Liver (tissue), 9 donors: Measurements from ENCODE around the gene CDH23. TPM values are rescaled to one million over a fixed set of nuclear protein-coding genes. Genes with fewer than 3 reads are reported as not detected.

ENCODE experiments used
- DNase-seq: peaks from one replicate; pipeline ENCODE4 v3.0.0-alpha.2; 2017; ENCODE audit warnings: low spot score
- H3K27ac ChIP-seq, 2 donors: one replicate each; pipeline ENCODE4 v1.7.0; 2013; ENCODE audit warnings: inconsistent platforms in 2 of 2, low read length in 2 of 2, control low read depth in 1 of 2, low read depth in 1 of 2, mild to moderate bottlenecking in 1 of 2
- H3K27me3 ChIP-seq, 4 donors: one replicate each; pipeline versions ENCODE4 v1.6.1 to v1.7.0; 2013; ENCODE audit warnings: low read length in 3 of 4, inconsistent platforms in 1 of 4, mild to moderate bottlenecking in 1 of 4, moderate library complexity in 1 of 4; ENCODE audit not compliant: control insufficient read depth in 4 of 4, insufficient read depth in 4 of 4
- H3K36me3 ChIP-seq, 4 donors: one replicate each; pipeline versions ENCODE4 v1.6.1 to v1.7.0; 2013; ENCODE audit warnings: low read length in 3 of 4, mild to moderate bottlenecking in 3 of 4, low read depth in 1 of 4, moderate library complexity in 1 of 4; ENCODE audit not compliant: control insufficient read depth in 4 of 4, insufficient read depth in 3 of 4
- H3K4me1 ChIP-seq, 4 donors: one replicate each; pipeline versions ENCODE4 v1.6.1 to v1.7.0; 2013; ENCODE audit warnings: low read length in 3 of 4, mild to moderate bottlenecking in 3 of 4, moderate library complexity in 1 of 4; ENCODE audit not compliant: control insufficient read depth in 4 of 4, insufficient read depth in 4 of 4
- H3K4me3 ChIP-seq, 3 donors: one replicate each; pipeline versions ENCODE4 v1.6.1 to v1.7.0; 2013; ENCODE audit warnings: low read length in 3 of 3, control low read depth in 1 of 3, low read depth in 1 of 3, mild to moderate bottlenecking in 1 of 3
- H3K9ac ChIP-seq, 2 donors: one replicate each; pipeline ENCODE4 v1.7.0; 2013; ENCODE audit warnings: low read length in 2 of 2, mild to moderate bottlenecking in 2 of 2, moderate library complexity in 2 of 2, control low read depth in 1 of 2, low read depth in 1 of 2
- H3K9me3 ChIP-seq, 4 donors: one replicate each; pipeline versions ENCODE4 v1.6.1 to v1.7.0; 2013; ENCODE audit warnings: low read length in 3 of 4; ENCODE audit not compliant: control insufficient read depth in 4 of 4
- EGR1 ChIP-seq, 2 donors: IDR thresholded peaks; 2 replicates each; pipeline ENCODE4 v1.6.1; 2016 to 2018; ENCODE audit warnings: antibody characterized with exemption in 2 of 2, low read depth in 2 of 2
- FOXA1 ChIP-seq: IDR thresholded peaks from 2 replicates; pipeline ENCODE4 v1.6.1; 2016; ENCODE audit warnings: antibody characterized with exemption
- FOXA2 ChIP-seq: IDR thresholded peaks from 2 replicates; pipeline ENCODE4 v1.6.1; 2016; ENCODE audit warnings: antibody characterized with exemption
- GABPA ChIP-seq, 2 donors: IDR thresholded peaks in 1 of 2; conservative IDR thresholded peaks in 1 of 2; 2 replicates each; pipeline ENCODE4 v1.6.1; 2016; ENCODE audit warnings: antibody characterized with exemption in 2 of 2, mild to moderate bottlenecking in 1 of 2, moderate library complexity in 1 of 2
- HNF4A ChIP-seq, 2 donors: conservative IDR thresholded peaks; 2 replicates each; pipeline ENCODE4 v1.6.1; 2016; ENCODE audit warnings: antibody characterized with exemption in 2 of 2, mild to moderate bottlenecking in 2 of 2
- NR2F2 ChIP-seq: IDR thresholded peaks from 2 replicates; pipeline ENCODE4 v1.6.1; 2016; ENCODE audit warnings: antibody characterized with exemption
- RAD21 ChIP-seq, 2 donors: IDR thresholded peaks; 2 replicates each; pipeline ENCODE4 v1.6.1; 2016; ENCODE audit warnings: antibody characterized with exemption in 2 of 2, mild to moderate bottlenecking in 2 of 2
- RXRA ChIP-seq, 2 donors: IDR thresholded peaks; 2 replicates each; pipeline ENCODE4 v1.6.1; 2017 to 2018; ENCODE audit warnings: antibody characterized with exemption in 2 of 2, mild to moderate bottlenecking in 1 of 2
- SP1 ChIP-seq: IDR thresholded peaks from 2 replicates; pipeline ENCODE4 v1.6.1; 2018; ENCODE audit warnings: antibody characterized with exemption, mild to moderate bottlenecking
- TAF1 ChIP-seq: conservative IDR thresholded peaks from 2 replicates; pipeline ENCODE4 v1.6.1; 2016; ENCODE audit warnings: antibody characterized with exemption, mild to moderate bottlenecking
- YY1 ChIP-seq: IDR thresholded peaks from 2 replicates; pipeline ENCODE4 v1.6.1; 2016; ENCODE audit warnings: antibody characterized with exemption, mild to moderate bottlenecking
- WGBS: extraction: QIAGEN DNeasy Blood & Tissue Kit; methylation state at CpG from one replicate; pipeline ENCODE4 v1.1.7; 2013; 5-methylcytosine and 5-hydroxymethylcytosine counted together
- polyA plus RNA-seq, 2 donors: library from polyadenylated mRNA; stranded (reverse) in 1 of 2; unstranded in 1 of 2; fragments of 200-250 nt in 1 of 2; fragments of >200 nt in 1 of 2; fragmentation: Nextera tagmentation in 1 of 2; extraction: Ambion mirVana in 1 of 2; gene quantifications; one replicate each; pipeline versions ENCODE4 v1.2.1 to v1.2.3, GENCODE V29; 2013 to 2015
- total RNA-seq, 2 donors: library from RNA; depleted of rRNA; stranded (reverse); fragments of >200 nt; gene quantifications; one replicate each; pipeline ENCODE4 v1.2.3, GENCODE V29; 2014
- TF ChIP-seq, protein P1 (sequence below): IDR thresholded peaks from 2 replicates; pipeline ENCODE4 v1.6.1; 2016; ENCODE audit warnings: antibody characterized with exemption
- TF ChIP-seq, protein P2 (sequence below): IDR thresholded peaks from 2 replicates; pipeline ENCODE4 v1.6.1; 2016; ENCODE audit warnings: antibody characterized with exemption, mild to moderate bottlenecking
- TF ChIP-seq, protein P3 (sequence below): IDR thresholded peaks from 2 replicates; pipeline ENCODE4 v1.6.1; 2016; ENCODE audit warnings: antibody characterized with exemption
- TF ChIP-seq, protein P4 (sequence below): fragments of 150-350 bp; IDR thresholded peaks from 2 replicates; pipeline ENCODE4 v1.5.1; 2017; ENCODE audit warnings: improper control_type of control experiment, low read depth, low read length; ENCODE audit not compliant: missing input control
- TF ChIP-seq, protein P5 (sequence below): IDR thresholded peaks from 2 replicates; pipeline ENCODE4 v1.6.1; 2016; ENCODE audit warnings: antibody characterized with exemption
- donor health status: healthy.
- donor health status: healthy.
- donor health status: healthy.
- donor health status: healthy.
- donor health status: healthy.

Gene CDH23
- total and polyA plus RNA-seq, 4 donors = 1.5 to 4.7 (median 3.4) TPM

DNA sequence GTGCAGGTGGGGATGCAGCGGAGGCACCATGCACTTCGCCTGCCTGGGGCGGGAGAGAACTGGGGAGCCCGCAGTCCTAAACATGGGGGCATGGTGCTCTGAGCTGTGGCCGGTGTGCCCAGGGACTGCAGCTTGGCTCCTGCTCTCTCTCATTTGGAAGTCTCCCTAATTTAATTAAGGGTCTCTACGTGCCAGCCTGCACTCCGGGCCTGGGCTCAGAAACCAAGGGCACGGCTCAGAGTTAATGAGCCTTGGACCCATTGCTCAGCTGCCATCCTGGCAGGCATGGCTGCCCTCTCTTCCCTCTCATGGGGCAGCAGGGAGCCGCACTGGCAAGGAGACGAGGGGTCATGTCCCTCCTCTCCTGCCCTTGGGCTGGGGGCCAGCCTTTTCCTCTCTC, 115.6 kb downstream of the CDH23 start:
- no peak for DNase-seq
- no peak overlapping the region for H3K9ac ChIP-seq
- WGBS = 94% methylated on average over 10 of the region's 10 CpGs
- no peaks in the 10 kb centered on the region for H3K9me3 ChIP-seq
- no peaks in the 10 kb centered on the region for H3K4me1 ChIP-seq
- TF ChIP-seq, protein P1, sequence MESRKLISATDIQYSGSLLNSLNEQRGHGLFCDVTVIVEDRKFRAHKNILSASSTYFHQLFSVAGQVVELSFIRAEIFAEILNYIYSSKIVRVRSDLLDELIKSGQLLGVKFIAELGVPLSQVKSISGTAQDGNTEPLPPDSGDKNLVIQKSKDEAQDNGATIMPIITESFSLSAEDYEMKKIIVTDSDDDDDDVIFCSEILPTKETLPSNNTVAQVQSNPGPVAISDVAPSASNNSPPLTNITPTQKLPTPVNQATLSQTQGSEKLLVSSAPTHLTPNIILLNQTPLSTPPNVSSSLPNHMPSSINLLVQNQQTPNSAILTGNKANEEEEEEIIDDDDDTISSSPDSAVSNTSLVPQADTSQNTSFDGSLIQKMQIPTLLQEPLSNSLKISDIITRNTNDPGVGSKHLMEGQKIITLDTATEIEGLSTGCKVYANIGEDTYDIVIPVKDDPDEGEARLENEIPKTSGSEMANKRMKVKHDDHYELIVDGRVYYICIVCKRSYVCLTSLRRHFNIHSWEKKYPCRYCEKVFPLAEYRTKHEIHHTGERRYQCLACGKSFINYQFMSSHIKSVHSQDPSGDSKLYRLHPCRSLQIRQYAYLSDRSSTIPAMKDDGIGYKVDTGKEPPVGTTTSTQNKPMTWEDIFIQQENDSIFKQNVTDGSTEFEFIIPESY = no peak
- TF ChIP-seq RXRA (IDR thresholded peaks at IDR 0.05) (no peak), NR2F2 (no peak), FOXA2 (no peak), YY1 (no peak), FOXA1 (no peak), RAD21 (IDR thresholded peaks at IDR 0.05) (no peak), GABPA (IDR thresholded peaks at IDR 0.05 in 1 of 2, conservative IDR thresholded peaks at IDR 0.05 in 1 of 2) (no peak), TAF1 (no peak), HNF4A (conservative IDR thresholded peaks at IDR 0.05) (no peak)
- TF ChIP-seq, protein P2, sequence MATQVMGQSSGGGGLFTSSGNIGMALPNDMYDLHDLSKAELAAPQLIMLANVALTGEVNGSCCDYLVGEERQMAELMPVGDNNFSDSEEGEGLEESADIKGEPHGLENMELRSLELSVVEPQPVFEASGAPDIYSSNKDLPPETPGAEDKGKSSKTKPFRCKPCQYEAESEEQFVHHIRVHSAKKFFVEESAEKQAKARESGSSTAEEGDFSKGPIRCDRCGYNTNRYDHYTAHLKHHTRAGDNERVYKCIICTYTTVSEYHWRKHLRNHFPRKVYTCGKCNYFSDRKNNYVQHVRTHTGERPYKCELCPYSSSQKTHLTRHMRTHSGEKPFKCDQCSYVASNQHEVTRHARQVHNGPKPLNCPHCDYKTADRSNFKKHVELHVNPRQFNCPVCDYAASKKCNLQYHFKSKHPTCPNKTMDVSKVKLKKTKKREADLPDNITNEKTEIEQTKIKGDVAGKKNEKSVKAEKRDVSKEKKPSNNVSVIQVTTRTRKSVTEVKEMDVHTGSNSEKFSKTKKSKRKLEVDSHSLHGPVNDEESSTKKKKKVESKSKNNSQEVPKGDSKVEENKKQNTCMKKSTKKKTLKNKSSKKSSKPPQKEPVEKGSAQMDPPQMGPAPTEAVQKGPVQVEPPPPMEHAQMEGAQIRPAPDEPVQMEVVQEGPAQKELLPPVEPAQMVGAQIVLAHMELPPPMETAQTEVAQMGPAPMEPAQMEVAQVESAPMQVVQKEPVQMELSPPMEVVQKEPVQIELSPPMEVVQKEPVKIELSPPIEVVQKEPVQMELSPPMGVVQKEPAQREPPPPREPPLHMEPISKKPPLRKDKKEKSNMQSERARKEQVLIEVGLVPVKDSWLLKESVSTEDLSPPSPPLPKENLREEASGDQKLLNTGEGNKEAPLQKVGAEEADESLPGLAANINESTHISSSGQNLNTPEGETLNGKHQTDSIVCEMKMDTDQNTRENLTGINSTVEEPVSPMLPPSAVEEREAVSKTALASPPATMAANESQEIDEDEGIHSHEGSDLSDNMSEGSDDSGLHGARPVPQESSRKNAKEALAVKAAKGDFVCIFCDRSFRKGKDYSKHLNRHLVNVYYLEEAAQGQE = no peak
- TF ChIP-seq, protein P3, sequence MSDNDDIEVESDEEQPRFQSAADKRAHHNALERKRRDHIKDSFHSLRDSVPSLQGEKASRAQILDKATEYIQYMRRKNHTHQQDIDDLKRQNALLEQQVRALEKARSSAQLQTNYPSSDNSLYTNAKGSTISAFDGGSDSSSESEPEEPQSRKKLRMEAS = no peak
- TF ChIP-seq, protein P4, sequence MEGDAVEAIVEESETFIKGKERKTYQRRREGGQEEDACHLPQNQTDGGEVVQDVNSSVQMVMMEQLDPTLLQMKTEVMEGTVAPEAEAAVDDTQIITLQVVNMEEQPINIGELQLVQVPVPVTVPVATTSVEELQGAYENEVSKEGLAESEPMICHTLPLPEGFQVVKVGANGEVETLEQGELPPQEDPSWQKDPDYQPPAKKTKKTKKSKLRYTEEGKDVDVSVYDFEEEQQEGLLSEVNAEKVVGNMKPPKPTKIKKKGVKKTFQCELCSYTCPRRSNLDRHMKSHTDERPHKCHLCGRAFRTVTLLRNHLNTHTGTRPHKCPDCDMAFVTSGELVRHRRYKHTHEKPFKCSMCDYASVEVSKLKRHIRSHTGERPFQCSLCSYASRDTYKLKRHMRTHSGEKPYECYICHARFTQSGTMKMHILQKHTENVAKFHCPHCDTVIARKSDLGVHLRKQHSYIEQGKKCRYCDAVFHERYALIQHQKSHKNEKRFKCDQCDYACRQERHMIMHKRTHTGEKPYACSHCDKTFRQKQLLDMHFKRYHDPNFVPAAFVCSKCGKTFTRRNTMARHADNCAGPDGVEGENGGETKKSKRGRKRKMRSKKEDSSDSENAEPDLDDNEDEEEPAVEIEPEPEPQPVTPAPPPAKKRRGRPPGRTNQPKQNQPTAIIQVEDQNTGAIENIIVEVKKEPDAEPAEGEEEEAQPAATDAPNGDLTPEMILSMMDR = no peak
- H3K27me3 ChIP-seq = no peaks in the 10 kb centered on the region
- no peak overlapping the region for H3K27ac ChIP-seq
- no peaks in the 10 kb centered on the region for H3K36me3 ChIP-seq
- no peak overlapping the region for H3K4me3 ChIP-seq

DNA sequence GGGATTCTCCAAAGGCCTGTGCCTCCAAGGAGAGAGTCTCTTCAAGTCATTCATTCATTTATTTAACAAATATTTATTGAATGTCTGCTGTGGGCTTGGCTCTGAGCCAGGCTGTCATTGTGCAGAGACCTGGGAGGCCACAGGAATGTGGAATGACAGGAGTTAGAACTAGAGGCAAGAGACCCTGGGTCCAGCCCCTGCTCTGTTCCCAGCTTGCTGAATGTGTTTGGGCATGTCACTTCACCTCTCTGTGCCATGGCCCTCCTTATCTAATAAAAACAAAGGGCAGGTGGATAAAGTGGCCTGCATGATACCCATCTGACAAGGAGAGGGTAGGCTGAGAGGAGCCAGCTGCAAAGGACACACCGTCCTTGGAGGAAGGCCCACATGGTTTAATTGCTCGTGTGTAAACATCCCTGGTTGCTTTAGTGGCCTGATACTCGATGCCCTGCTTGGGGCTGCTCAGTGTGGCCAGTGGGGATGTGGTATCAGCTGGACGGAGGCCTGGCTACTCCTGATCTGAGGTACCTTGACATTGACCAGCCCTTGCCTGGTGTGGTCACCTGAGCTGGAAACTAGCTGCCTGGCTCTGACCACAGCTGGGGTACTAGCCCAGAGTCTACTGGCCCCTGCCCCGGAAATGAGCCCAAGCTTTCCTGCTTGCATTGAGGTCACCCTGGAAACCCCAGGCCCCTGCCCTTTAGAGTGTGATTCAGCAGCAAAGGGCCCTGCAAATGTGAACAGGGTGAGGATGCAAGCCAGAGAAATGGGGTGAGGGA, 116.2 kb downstream of the CDH23 start:
- H3K9ac ChIP-seq = no peak overlapping the region
- no peak for DNase-seq
- no peaks in the 10 kb centered on the region for H3K4me1 ChIP-seq
- H3K27ac ChIP-seq = no peak overlapping the region
- no peaks in the 10 kb centered on the region for H3K9me3 ChIP-seq
- H3K4me3 ChIP-seq = no peak overlapping the region
- H3K36me3 ChIP-seq = no peaks in the 10 kb centered on the region
- no peaks in the 10 kb centered on the region for H3K27me3 ChIP-seq
- 82% methylated on average over 5 of the region's 5 CpGs for WGBS
- TF ChIP-seq HNF4A (conservative IDR thresholded peaks at IDR 0.05) = no peak
- no peak for TF ChIP-seq RAD21 (IDR thresholded peaks at IDR 0.05)
- TF ChIP-seq TAF1 = no peak
- TF ChIP-seq, protein P5, sequence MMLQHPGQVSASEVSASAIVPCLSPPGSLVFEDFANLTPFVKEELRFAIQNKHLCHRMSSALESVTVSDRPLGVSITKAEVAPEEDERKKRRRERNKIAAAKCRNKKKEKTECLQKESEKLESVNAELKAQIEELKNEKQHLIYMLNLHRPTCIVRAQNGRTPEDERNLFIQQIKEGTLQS = no peak
- no peak for TF ChIP-seq SP1
- no peak for TF ChIP-seq NR2F2
- TF ChIP-seq FOXA2 = no peak
- no peak for TF ChIP-seq GABPA (IDR thresholded peaks at IDR 0.05 in 1 of 2, conservative IDR thresholded peaks at IDR 0.05 in 1 of 2)
- TF ChIP-seq, protein P4 = no peak
- TF ChIP-seq FOXA1 = no peak
- TF ChIP-seq EGR1 (IDR thresholded peaks at IDR 0.05; ENCODE audit: low read depth in 2 of 2) = no peak
- TF ChIP-seq, protein P1 = no peak
